PFSK-1 (cell line): ENCODE data around the gene UBE2O.

Experiments used
- SIN3A ChIP-seq: IDR thresholded peaks from 2 replicates; pipeline ENCODE4 v1.6.1; 2012; ENCODE audit warnings: mild to moderate bottlenecking, low read length, moderate library complexity, borderline replicate concordance; ENCODE audit not compliant: insufficient read depth

UBE2O gene

GRCh38 chr17:76341301-76341700, 111.7 kb downstream of the UBE2O start:
- no peak for TF ChIP-seq SIN3A
